ENCODE results near the gene PRR5L.

DNA sequence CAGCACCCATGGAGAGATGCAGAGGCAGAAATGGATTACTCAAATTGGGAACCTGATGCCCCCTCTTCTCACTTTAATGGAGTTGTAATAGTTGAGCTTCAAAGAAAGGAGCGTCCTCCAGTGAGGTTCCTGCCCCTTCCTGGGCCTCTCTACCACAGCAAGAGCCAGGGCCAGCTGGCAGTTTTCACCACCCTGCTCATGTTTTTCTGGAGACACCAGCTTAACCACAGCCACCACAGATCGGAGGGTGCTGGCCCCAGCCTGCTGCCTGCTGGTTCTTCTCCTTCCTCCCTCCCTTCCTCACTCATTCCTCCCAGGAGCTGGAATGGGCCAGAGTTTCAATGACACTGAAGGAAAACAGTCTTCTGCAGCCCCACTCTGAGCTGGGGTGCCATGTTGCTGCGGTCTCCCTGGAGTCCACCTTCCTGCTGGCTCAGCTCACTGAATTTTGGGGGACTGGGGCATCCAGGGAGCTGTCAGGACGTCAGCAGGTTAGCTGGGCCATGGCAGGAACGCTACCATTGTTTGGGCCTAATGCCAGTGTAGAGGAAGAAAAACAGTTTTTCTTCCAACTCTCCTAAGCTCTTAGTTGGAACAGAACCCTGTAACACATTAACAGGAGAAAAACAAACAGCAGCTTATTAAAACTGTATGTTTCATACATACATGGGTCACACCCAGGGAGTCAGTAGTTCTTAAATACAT is 156.3 kb downstream of the PRR5L start:
- TF ChIP-seq, protein P1, sequence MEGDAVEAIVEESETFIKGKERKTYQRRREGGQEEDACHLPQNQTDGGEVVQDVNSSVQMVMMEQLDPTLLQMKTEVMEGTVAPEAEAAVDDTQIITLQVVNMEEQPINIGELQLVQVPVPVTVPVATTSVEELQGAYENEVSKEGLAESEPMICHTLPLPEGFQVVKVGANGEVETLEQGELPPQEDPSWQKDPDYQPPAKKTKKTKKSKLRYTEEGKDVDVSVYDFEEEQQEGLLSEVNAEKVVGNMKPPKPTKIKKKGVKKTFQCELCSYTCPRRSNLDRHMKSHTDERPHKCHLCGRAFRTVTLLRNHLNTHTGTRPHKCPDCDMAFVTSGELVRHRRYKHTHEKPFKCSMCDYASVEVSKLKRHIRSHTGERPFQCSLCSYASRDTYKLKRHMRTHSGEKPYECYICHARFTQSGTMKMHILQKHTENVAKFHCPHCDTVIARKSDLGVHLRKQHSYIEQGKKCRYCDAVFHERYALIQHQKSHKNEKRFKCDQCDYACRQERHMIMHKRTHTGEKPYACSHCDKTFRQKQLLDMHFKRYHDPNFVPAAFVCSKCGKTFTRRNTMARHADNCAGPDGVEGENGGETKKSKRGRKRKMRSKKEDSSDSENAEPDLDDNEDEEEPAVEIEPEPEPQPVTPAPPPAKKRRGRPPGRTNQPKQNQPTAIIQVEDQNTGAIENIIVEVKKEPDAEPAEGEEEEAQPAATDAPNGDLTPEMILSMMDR (IDR thresholded peaks at IDR 0.05; ENCODE audit: insufficient read depth, low read length, poor library complexity, severe bottlenecking) = no peak
- no peak for TF ChIP-seq EZH2phosphoT487 (conservative IDR thresholded peaks at IDR 0.05; ENCODE audit: low read length)

Measured in SU-DHL-6 (cell line).